SK-N-MC (cell line): ENCODE data around the gene SCNN1G.

ENCODE experiments used
- EZH2 ChIP-seq: fragments of 200-600 bp; sonication (generic); IDR thresholded peaks from one replicate; pipeline ENCODE4 v1.6.1; 2017; ENCODE audit warnings: antibody characterized with exemption
- FOXP2 ChIP-seq: optimal IDR thresholded peaks from 2 replicates; pipeline ENCODE3; 2011; ENCODE audit warnings: mild to moderate bottlenecking, moderate library complexity; ENCODE audit not compliant: insufficient read depth; ENCODE audit errors: extremely low read length, control extremely low read depth
- POLR2AphosphoS5 ChIP-seq: IDR thresholded peaks from 2 replicates; pipeline ENCODE4 v1.6.1; 2012; ENCODE audit warnings: mild to moderate bottlenecking, low read depth, low read length, borderline replicate concordance

DNA sequence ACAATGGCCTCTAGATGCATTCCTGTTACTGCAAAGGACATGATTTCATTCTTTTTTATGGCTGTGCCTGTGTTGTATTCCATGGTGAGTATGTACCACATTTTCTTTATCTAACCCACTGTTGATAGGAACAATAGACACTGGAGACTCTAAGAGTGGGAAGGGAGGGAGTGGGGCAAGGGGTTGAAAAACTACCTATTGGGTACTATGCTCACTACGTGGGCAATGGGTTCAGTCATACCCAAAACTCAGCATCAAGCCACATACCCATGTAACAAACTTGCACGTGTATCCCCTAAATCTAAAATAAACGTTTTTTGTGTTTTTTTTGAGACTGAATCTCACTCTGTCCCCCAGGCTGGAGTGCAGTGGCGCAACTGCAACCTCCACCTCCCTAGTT, 72.5 kb downstream of the SCNN1G start:
- TF ChIP-seq EZH2 (no peak), POLR2AphosphoS5 (no peak), FOXP2 (no peak)
